ENCODE results near the gene ASNSD1.

DNA sequence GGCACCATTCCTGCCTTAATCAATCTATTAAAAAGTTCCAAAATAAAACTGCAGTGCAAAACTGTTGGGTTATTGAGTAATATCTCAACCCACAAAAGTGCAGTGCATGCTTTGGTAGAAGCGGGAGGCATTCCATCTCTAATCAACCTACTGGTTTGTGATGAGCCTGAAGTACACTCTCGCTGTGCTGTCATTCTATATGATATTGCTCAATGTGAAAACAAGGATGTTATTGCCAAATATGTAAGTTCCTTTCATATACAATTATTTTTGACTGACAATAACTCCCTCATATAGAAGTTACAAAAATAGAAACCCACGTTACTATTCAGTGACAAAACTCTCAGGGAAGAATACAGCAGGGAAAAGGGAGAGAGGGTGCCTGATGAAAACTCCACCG, 58.3 kb downstream of the ASNSD1 start:
- TF ChIP-seq, protein P1, sequence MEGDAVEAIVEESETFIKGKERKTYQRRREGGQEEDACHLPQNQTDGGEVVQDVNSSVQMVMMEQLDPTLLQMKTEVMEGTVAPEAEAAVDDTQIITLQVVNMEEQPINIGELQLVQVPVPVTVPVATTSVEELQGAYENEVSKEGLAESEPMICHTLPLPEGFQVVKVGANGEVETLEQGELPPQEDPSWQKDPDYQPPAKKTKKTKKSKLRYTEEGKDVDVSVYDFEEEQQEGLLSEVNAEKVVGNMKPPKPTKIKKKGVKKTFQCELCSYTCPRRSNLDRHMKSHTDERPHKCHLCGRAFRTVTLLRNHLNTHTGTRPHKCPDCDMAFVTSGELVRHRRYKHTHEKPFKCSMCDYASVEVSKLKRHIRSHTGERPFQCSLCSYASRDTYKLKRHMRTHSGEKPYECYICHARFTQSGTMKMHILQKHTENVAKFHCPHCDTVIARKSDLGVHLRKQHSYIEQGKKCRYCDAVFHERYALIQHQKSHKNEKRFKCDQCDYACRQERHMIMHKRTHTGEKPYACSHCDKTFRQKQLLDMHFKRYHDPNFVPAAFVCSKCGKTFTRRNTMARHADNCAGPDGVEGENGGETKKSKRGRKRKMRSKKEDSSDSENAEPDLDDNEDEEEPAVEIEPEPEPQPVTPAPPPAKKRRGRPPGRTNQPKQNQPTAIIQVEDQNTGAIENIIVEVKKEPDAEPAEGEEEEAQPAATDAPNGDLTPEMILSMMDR (IDR thresholded peaks at IDR 0.05; ENCODE audit: insufficient read depth, low read length): no peak
- no peak for TF ChIP-seq POLR2AphosphoS5 (IDR thresholded peaks at IDR 0.05; ENCODE audit: low read depth)
- TF ChIP-seq, protein P2, sequence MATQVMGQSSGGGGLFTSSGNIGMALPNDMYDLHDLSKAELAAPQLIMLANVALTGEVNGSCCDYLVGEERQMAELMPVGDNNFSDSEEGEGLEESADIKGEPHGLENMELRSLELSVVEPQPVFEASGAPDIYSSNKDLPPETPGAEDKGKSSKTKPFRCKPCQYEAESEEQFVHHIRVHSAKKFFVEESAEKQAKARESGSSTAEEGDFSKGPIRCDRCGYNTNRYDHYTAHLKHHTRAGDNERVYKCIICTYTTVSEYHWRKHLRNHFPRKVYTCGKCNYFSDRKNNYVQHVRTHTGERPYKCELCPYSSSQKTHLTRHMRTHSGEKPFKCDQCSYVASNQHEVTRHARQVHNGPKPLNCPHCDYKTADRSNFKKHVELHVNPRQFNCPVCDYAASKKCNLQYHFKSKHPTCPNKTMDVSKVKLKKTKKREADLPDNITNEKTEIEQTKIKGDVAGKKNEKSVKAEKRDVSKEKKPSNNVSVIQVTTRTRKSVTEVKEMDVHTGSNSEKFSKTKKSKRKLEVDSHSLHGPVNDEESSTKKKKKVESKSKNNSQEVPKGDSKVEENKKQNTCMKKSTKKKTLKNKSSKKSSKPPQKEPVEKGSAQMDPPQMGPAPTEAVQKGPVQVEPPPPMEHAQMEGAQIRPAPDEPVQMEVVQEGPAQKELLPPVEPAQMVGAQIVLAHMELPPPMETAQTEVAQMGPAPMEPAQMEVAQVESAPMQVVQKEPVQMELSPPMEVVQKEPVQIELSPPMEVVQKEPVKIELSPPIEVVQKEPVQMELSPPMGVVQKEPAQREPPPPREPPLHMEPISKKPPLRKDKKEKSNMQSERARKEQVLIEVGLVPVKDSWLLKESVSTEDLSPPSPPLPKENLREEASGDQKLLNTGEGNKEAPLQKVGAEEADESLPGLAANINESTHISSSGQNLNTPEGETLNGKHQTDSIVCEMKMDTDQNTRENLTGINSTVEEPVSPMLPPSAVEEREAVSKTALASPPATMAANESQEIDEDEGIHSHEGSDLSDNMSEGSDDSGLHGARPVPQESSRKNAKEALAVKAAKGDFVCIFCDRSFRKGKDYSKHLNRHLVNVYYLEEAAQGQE (IDR thresholded peaks at IDR 0.05; ENCODE audit: insufficient replicate concordance, low read depth): no peak
- TF ChIP-seq GABPA (IDR thresholded peaks at IDR 0.05; ENCODE audit: low read depth): no peak
- TF ChIP-seq SPI1 (IDR thresholded peaks at IDR 0.05; ENCODE audit: borderline replicate concordance, low read depth): no peak
